Smooth muscle cell (in vitro differentiated cells): ENCODE data around the gene CPNE5. TPM values are rescaled to one million over a fixed set of nuclear protein-coding genes. Genes with fewer than 3 reads are reported as not detected.

Experiments
- DNase-seq: peaks from one replicate; lab custom pipeline; 2025; ENCODE audit not compliant: unreplicated experiment; lab: John Stamatoyannopoulos, UW
- H2AFZ ChIP-seq: fragments of 200-600 bp; sonication (generic); 2 replicates; pipeline ENCODE4 v1.6.0; 2016; ENCODE audit warnings: antibody characterized with exemption, low read depth, mild to moderate bottlenecking
- H3F3A ChIP-seq: fragments of 200-600 bp; sonication (generic); 2 replicates; pipeline ENCODE4 v1.6.0; 2017; ENCODE audit warnings: antibody characterized with exemption, low read depth
- H3K27ac ChIP-seq: fragments of 200-600 bp; sonication (generic); 2 replicates; pipeline ENCODE4 v1.5.1; 2016; ENCODE audit warnings: low read depth, mild to moderate bottlenecking
- H3K27me3 ChIP-seq: fragments of 200-600 bp; sonication (generic); 2 replicates; pipeline ENCODE4 v1.6.1; 2016; ENCODE audit warnings: low read depth, mild to moderate bottlenecking
- H3K36me3 ChIP-seq: fragments of 200-600 bp; sonication (generic); 2 replicates; pipeline ENCODE4 v1.5.1; 2016; ENCODE audit warnings: low read depth
- H3K4me1 ChIP-seq: fragments of 200-600 bp; sonication (generic); 2 replicates; pipeline ENCODE4 v1.5.1; 2016; ENCODE audit warnings: low read depth
- H3K4me2 ChIP-seq: fragments of 200-600 bp; sonication (generic); 2 replicates; pipeline ENCODE4 v1.6.0; 2016; ENCODE audit warnings: mild to moderate bottlenecking
- H3K4me3 ChIP-seq: fragments of 200-600 bp; sonication (generic); 2 replicates; pipeline ENCODE4 v1.5.1; 2016; ENCODE audit warnings: mild to moderate bottlenecking
- H3K79me2 ChIP-seq: fragments of 200-600 bp; sonication (generic); 2 replicates; pipeline ENCODE4 v1.6.0; 2016; ENCODE audit warnings: low read depth, mild to moderate bottlenecking
- H3K9ac ChIP-seq: fragments of 200-600 bp; sonication (generic); 2 replicates; pipeline ENCODE4 v1.6.0; 2016; ENCODE audit warnings: low read depth
- H3K9me3 ChIP-seq: fragments of 200-600 bp; sonication (generic); replicated peaks from 2 replicates; pipeline ENCODE4 v1.5.1; 2016; ENCODE audit warnings: low read depth
- H4K20me1 ChIP-seq: fragments of 200-600 bp; sonication (generic); 2 replicates; pipeline ENCODE4 v1.6.0; 2016; ENCODE audit warnings: low read depth
- WGBS: methylation state at CpG from one replicate; pipeline ENCODE4 v1.1.7; 2016; ENCODE audit warnings: low lambda C conversion rate; 5-methylcytosine and 5-hydroxymethylcytosine counted together
- polyA plus RNA-seq: library from polyadenylated mRNA; unstranded; fragments of >200 nt; fragmentation: Nextera tagmentation; extraction: Ambion mirVana; gene quantifications from 2 replicates; pipeline ENCODE4 v1.2.1, GENCODE V29; 2016
- total RNA-seq: library from RNA; depleted of rRNA; stranded (reverse); fragments of >200 nt; gene quantifications from 2 replicates; pipeline ENCODE4 v1.2.3, GENCODE V29; 2014
- TF ChIP-seq, protein P1 (sequence below): fragments of 200-600 bp; sonication (generic); IDR thresholded peaks from 2 replicates; pipeline ENCODE4 v1.5.1; 2017; ENCODE audit warnings: borderline replicate concordance, mild to moderate bottlenecking, antibody characterized with exemption; ENCODE audit not compliant: insufficient read depth, poor library complexity, severe bottlenecking

Gene CPNE5
- total and polyA plus RNA-seq, 2 experiments from 2014 or later, result 1.0 TPM; not detected in 1

DNA sequence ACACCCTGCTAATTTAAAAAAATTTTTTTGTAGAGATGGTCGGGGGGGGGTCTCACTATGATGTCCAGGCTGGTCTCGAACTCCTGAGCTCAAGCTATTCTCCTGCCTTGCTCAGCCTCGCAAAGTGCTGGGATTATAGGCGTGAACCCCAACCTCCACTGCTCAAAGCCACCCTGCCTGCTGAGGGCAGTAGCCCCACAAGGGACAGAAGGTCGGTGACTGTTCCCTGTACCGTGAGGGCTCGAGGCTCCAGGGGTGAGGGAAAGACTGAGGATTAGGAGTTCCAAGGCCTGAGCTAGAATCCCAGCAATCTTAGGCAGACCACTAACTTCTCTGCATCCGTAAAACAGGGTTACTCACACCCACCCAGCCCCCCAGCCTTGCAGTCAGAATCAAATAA is 51.1 kb downstream of the CPNE5 start:
- H3K9ac ChIP-seq, result no peak overlapping the region
- H3K4me2 ChIP-seq, result no peak overlapping the region
- H3K4me3 ChIP-seq, result no peak overlapping the region
- no peaks in the 10 kb centered on the region for H4K20me1 ChIP-seq
- 92% methylated on average over 8 of the region's 8 CpGs for WGBS
- no peaks in the 10 kb centered on the region for H3K9me3 ChIP-seq
- H3K27ac ChIP-seq, result no peak overlapping the region
- H3K79me2 ChIP-seq, result no peaks in the 10 kb centered on the region
- no peaks in the 10 kb centered on the region for H3K36me3 ChIP-seq
- TF ChIP-seq, protein P1, sequence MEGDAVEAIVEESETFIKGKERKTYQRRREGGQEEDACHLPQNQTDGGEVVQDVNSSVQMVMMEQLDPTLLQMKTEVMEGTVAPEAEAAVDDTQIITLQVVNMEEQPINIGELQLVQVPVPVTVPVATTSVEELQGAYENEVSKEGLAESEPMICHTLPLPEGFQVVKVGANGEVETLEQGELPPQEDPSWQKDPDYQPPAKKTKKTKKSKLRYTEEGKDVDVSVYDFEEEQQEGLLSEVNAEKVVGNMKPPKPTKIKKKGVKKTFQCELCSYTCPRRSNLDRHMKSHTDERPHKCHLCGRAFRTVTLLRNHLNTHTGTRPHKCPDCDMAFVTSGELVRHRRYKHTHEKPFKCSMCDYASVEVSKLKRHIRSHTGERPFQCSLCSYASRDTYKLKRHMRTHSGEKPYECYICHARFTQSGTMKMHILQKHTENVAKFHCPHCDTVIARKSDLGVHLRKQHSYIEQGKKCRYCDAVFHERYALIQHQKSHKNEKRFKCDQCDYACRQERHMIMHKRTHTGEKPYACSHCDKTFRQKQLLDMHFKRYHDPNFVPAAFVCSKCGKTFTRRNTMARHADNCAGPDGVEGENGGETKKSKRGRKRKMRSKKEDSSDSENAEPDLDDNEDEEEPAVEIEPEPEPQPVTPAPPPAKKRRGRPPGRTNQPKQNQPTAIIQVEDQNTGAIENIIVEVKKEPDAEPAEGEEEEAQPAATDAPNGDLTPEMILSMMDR, result no peak
- H3K27me3 ChIP-seq, result no peaks in the 10 kb centered on the region
- no peak for DNase-seq
- no peaks in the 10 kb centered on the region for H3F3A ChIP-seq
- no peak overlapping the region for H2AFZ ChIP-seq
- no peaks in the 10 kb centered on the region for H3K4me1 ChIP-seq

- no peaks in the 10 kb centered on the region for H3K9me3 ChIP-seq
- whole genome bisulfite sequencing, result 96% methylated on average over 4 of the region's 4 CpGs
- no peaks in the 10 kb centered on the region for H4K20me1 ChIP-seq
- no peak overlapping the region for H3K4me3 ChIP-seq
- H3K4me1 ChIP-seq, result no peaks in the 10 kb centered on the region
- no peak overlapping the region for H3K27ac ChIP-seq
- no peak overlapping the region for H3K9ac ChIP-seq
- H3K79me2 ChIP-seq, result no peaks in the 10 kb centered on the region
- no peaks in the 10 kb centered on the region for H3K36me3 ChIP-seq
- no peaks in the 10 kb centered on the region for H3F3A ChIP-seq
- H3K27me3 ChIP-seq, result no peaks in the 10 kb centered on the region
- no peak overlapping the region for H3K4me2 ChIP-seq
- no peak overlapping the region for H2AFZ ChIP-seq
- DNase-seq, result no peak
- TF ChIP-seq, protein P1, result no peak
Observed at GRCh38 chr6:36787210-36787609, 52.0 kb downstream of the CPNE5 start.

GRCh38 chr6:36786055-36786675 is 53.1 kb downstream of the CPNE5 start:
- Histone ChIP-seq H4K20me1 (no peaks in the 10 kb centered on the region), H3K36me3 (no peaks in the 10 kb centered on the region), H3F3A (no peaks in the 10 kb centered on the region), H3K9ac (no peak overlapping the region), H3K9me3 (no peaks in the 10 kb centered on the region), H3K79me2 (no peaks in the 10 kb centered on the region), H3K27ac (no peak overlapping the region), H3K4me3 (no peak overlapping the region), H3K4me2 (no peak overlapping the region), H2AFZ (no peak overlapping the region), H3K4me1 (no peaks in the 10 kb centered on the region), H3K27me3 (no peaks in the 10 kb centered on the region)
- 59% methylated on average over 6 of the region's 6 CpGs for WGBS
- TF ChIP-seq, protein P1, result no peak
- no peak for DNase-seq

GRCh38 chr6:36784376-36784636 is 54.9 kb downstream of the CPNE5 start:
- Histone ChIP-seq H3K4me3 (no peak overlapping the region), H2AFZ (no peak overlapping the region), H3K79me2 (no peaks in the 10 kb centered on the region), H3K36me3 (no peaks in the 10 kb centered on the region), H3K27me3 (no peaks in the 10 kb centered on the region), H3K9ac (no peak overlapping the region), H3K4me2 (no peak overlapping the region), H3K27ac (no peak overlapping the region), H3K4me1 (no peaks in the 10 kb centered on the region), H3K9me3 (no peaks in the 10 kb centered on the region), H4K20me1 (no peaks in the 10 kb centered on the region), H3F3A (no peaks in the 10 kb centered on the region)
- DNase-seq, result no peak
- WGBS, result 88% methylated on average over 3 of the region's 3 CpGs
- TF ChIP-seq, protein P1, result no peak
